IMR-90 (cell line): Measurements from ENCODE around the gene CACNA2D4. TPM values are rescaled to one million over a fixed set of nuclear protein-coding genes. Genes with fewer than 3 reads are reported as not detected.

Experiments
- ATAC-seq: fragments of 200-7000 bp; cut with Tn5 transposase; 2 replicates; pipeline ENCODE4 v1.9.1; 2020; ENCODE audit warnings: low read depth, mild to moderate bottlenecking, moderate library complexity
- BruUV-seq: library from RNA; stranded (reverse); fragments of 400-500 nt; replicated peaks from 2 replicates; lab custom pipeline; 2021; lab: Mats Ljungman, UMichigan
- CTCF ChIA-PET: fragments of 300-600 bp; formaldehyde crosslinking; extraction: SDS; loops from one replicate; lab custom pipeline; 2021; ENCODE audit warnings: antibody characterized with exemption; lab: Yijun Ruan, JAX
- POLR2A ChIA-PET: fragments of 300-600 bp; sonication (Branson Sonifier 250); formaldehyde crosslinking; loops from one replicate; lab custom pipeline; 2022; ENCODE audit warnings: antibody characterized with exemption; ENCODE audit not compliant: unreplicated experiment; lab: Charles Lee
- DNase-seq: peaks from one replicate; pipeline ENCODE4 v3.0.0; 2013
- H2AFZ ChIP-seq: replicated peaks from 2 replicates; pipeline ENCODE3; 2013; ENCODE audit warnings: low read length, mild to moderate bottlenecking; ENCODE audit not compliant: poor library complexity
- H2AK5ac ChIP-seq: 2 replicates; pipeline ENCODE4 v1.6.1; 2013; ENCODE audit warnings: low read depth, low read length, inconsistent platforms
- H2AK9ac ChIP-seq: replicated peaks from 2 replicates; pipeline ENCODE3; 2013; ENCODE audit warnings: mild to moderate bottlenecking, low read depth, low read length, moderate library complexity; ENCODE audit not compliant: poor library complexity
- H2BK120ac ChIP-seq: 2 replicates; pipeline ENCODE4 v1.6.1; 2013; ENCODE audit warnings: low read depth, low read length, inconsistent platforms
- H2BK15ac ChIP-seq: 3 replicates; pipeline ENCODE4 v1.6.1; 2013; ENCODE audit warnings: low read depth, low read length, inconsistent platforms
- H2BK20ac ChIP-seq: 2 replicates; pipeline ENCODE4 v1.6.1; 2013; ENCODE audit warnings: low read depth, mild to moderate bottlenecking, inconsistent platforms, low read length, moderate library complexity
- H2BK5ac ChIP-seq: 2 replicates; pipeline ENCODE4 v1.6.1; 2013; ENCODE audit warnings: mild to moderate bottlenecking, low read depth, low read length, inconsistent platforms; ENCODE audit not compliant: poor library complexity, severe bottlenecking
- H3K14ac ChIP-seq: replicated peaks from 2 replicates; pipeline ENCODE4 v1.6.1; 2013; ENCODE audit warnings: low read depth, low read length, inconsistent platforms
- H3K18ac ChIP-seq: 2 replicates; pipeline ENCODE4 v1.6.1; 2013; ENCODE audit warnings: low read depth, low read length, control low read depth
- H3K23ac ChIP-seq: 2 replicates; pipeline ENCODE4 v1.6.1; 2013; ENCODE audit warnings: low read depth, low read length, inconsistent platforms
- H3K27ac ChIP-seq: 2 replicates; pipeline ENCODE4 v1.5.1; 2013; ENCODE audit warnings: mild to moderate bottlenecking, control low read depth, low read length; ENCODE audit not compliant: insufficient read depth
- H3K27me3 ChIP-seq: 2 replicates; pipeline ENCODE4 v1.6.1; 2013; ENCODE audit warnings: low read length; ENCODE audit not compliant: control insufficient read depth, insufficient read depth
- H3K36me3 ChIP-seq: 2 replicates; pipeline ENCODE4 v1.6.1; 2013; ENCODE audit warnings: low read length, mixed read lengths; ENCODE audit not compliant: control insufficient read depth, insufficient read depth
- H3K4ac ChIP-seq: 2 replicates; pipeline ENCODE4 v1.6.1; 2013; ENCODE audit warnings: low read depth, low read length, inconsistent platforms
- H3K4me1 ChIP-seq: 2 replicates; pipeline ENCODE4 v1.6.1; 2013; ENCODE audit warnings: low read length, mixed read lengths; ENCODE audit not compliant: control insufficient read depth, insufficient read depth
- H3K4me2 ChIP-seq: 2 replicates; pipeline ENCODE4 v1.6.1; 2013; ENCODE audit warnings: low read depth, mild to moderate bottlenecking, control low read depth, low read length, moderate library complexity
- H3K4me3 ChIP-seq: 2 replicates; pipeline ENCODE4 v1.5.1; 2013; ENCODE audit warnings: low read depth, mild to moderate bottlenecking, control low read depth, low read length, moderate library complexity; ENCODE audit not compliant: insufficient read depth
- H3K56ac ChIP-seq: 2 replicates; pipeline ENCODE4 v1.6.1; 2013; ENCODE audit warnings: low read length, inconsistent platforms; ENCODE audit not compliant: insufficient read depth; ENCODE audit errors: extremely low read depth
- H3K79me1 ChIP-seq, 2 experiments: 2 replicates each; pipeline ENCODE4 v1.6.1; 2013; ENCODE audit warnings: low read length in 2 of 2, inconsistent platforms in 1 of 2, low read depth in 1 of 2
- H3K9ac ChIP-seq: 2 replicates; pipeline ENCODE4 v1.6.1; 2013; ENCODE audit warnings: low read depth, low read length, control low read depth
- H3K9me1 ChIP-seq: 2 replicates; pipeline ENCODE4 v1.6.1; 2013; ENCODE audit warnings: low read length, inconsistent platforms; ENCODE audit not compliant: insufficient read depth
- H3K9me3 ChIP-seq: 2 replicates; pipeline ENCODE4 v1.6.1; 2013; ENCODE audit warnings: low read length; ENCODE audit not compliant: control insufficient read depth, insufficient read depth
- H4K20me1 ChIP-seq: 2 replicates; pipeline ENCODE4 v1.6.1; 2013; ENCODE audit warnings: low read length, inconsistent platforms; ENCODE audit not compliant: insufficient read depth
- H4K5ac ChIP-seq: 2 replicates; pipeline ENCODE4 v1.6.1; 2013; ENCODE audit warnings: mild to moderate bottlenecking, low read depth, low read length, control low read depth
- H4K8ac ChIP-seq, 2 experiments: 2 replicates each; pipeline ENCODE4 v1.6.1; 2013; ENCODE audit warnings: low read depth in 2 of 2, low read length in 2 of 2, control low read depth in 1 of 2, inconsistent platforms in 1 of 2
- H4K91ac ChIP-seq: 2 replicates; pipeline ENCODE4 v1.6.1; 2013; ENCODE audit warnings: low read depth, low read length, inconsistent platforms; ENCODE audit not compliant: insufficient read depth
- BHLHE40 ChIP-seq: fragments of 150-350 bp; IDR thresholded peaks from 2 replicates; pipeline ENCODE4 v1.6.1; 2016; ENCODE audit warnings: mild to moderate bottlenecking, low read depth, low read length
- CEBPB ChIP-seq: IDR thresholded peaks from 2 replicates; pipeline ENCODE4 v1.6.1; 2012; ENCODE audit warnings: low read depth, low read length, improper control_type of control experiment
- CHD1 ChIP-seq: IDR thresholded peaks from 2 replicates; pipeline ENCODE4 v1.6.1; 2012; ENCODE audit warnings: low read depth, low read length, improper control_type of control experiment
- CTCF ChIP-seq: conservative IDR thresholded peaks from 2 replicates; pipeline ENCODE4 v1.5.1; 2012; ENCODE audit warnings: mild to moderate bottlenecking, low read depth, low read length, improper control_type of control experiment
- ELK1 ChIP-seq: fragments of 150-350 bp; IDR thresholded peaks from 2 replicates; pipeline ENCODE4 v1.6.1; 2016; ENCODE audit warnings: low read depth, mild to moderate bottlenecking, low read length, moderate library complexity, borderline replicate concordance
- FOS ChIP-seq: fragments of 150-350 bp; IDR thresholded peaks from 2 replicates; pipeline ENCODE4 v1.6.1; 2016; ENCODE audit warnings: low read depth, low read length
- MAFK ChIP-seq: IDR thresholded peaks from 2 replicates; pipeline ENCODE4 v1.6.1; 2012; ENCODE audit warnings: low read depth, low read length, improper control_type of control experiment
- MAZ ChIP-seq: IDR thresholded peaks from 2 replicates; pipeline ENCODE4 v1.6.1; 2012; ENCODE audit warnings: low read depth, mild to moderate bottlenecking, low read length, improper control_type of control experiment, moderate library complexity, borderline replicate concordance
- MXI1 ChIP-seq: IDR thresholded peaks from 2 replicates; pipeline ENCODE4 v1.6.1; 2012; ENCODE audit warnings: low read depth, mild to moderate bottlenecking, low read length, moderate library complexity, borderline replicate concordance
- NFE2L2 ChIP-seq: fragments of 150-350 bp; IDR thresholded peaks from 2 replicates; pipeline ENCODE4 v1.6.1; 2016; ENCODE audit warnings: low read depth, mild to moderate bottlenecking, low read length
- POLR2A ChIP-seq: IDR thresholded peaks from 2 replicates; pipeline ENCODE4 v1.6.1; 2012; ENCODE audit warnings: mild to moderate bottlenecking, low read depth, low read length
- RAD21 ChIP-seq: IDR thresholded peaks from 2 replicates; pipeline ENCODE4 v1.6.1; 2012; ENCODE audit warnings: low read length, improper control_type of control experiment
- RCOR1 ChIP-seq: IDR thresholded peaks from 2 replicates; pipeline ENCODE4 v1.6.1; 2012; ENCODE audit warnings: mild to moderate bottlenecking, low read length, improper control_type of control experiment; ENCODE audit not compliant: insufficient replicate concordance
- RFX5 ChIP-seq: IDR thresholded peaks from 2 replicates; pipeline ENCODE4 v1.8.0; 2012; ENCODE audit warnings: low read depth, mild to moderate bottlenecking, low read length, moderate library complexity
- SMC3 ChIP-seq: fragments of 150-350 bp; IDR thresholded peaks from 2 replicates; pipeline ENCODE4 v1.6.1; 2016; ENCODE audit warnings: low read depth, mild to moderate bottlenecking, antibody characterized with exemption, low read length, moderate library complexity
- WGBS, 2 experiments: methylation state at CpG; one replicate each; pipeline versions ENCODE4 v1.1.5 to v1.1.7; 2013; ENCODE audit warnings: missing lambda C conversion rate in 2 of 2; ENCODE audit not compliant: insufficient read length in 1 of 2; ENCODE audit errors: extremely low coverage in 2 of 2; 5-methylcytosine and 5-hydroxymethylcytosine counted together
- dilution Hi-C: fragments of 300-500 bp; cut with HindIII; formaldehyde crosslinking; loops from one replicate; pipeline ENCODE4 v1.14.3; 2018; ENCODE audit warnings: low sequenced_read_pairs; ENCODE audit not compliant: unreplicated experiment
- in situ Hi-C: fragments of 300-500 bp; cut with MboI; formaldehyde crosslinking; loops from 3 replicates; pipeline ENCODE4 v1.14.3; 2019; ENCODE audit warnings: low sequenced_read_pairs, inconsistent platforms, mixed read lengths
- intact Hi-C: fragments of 100-400 bp; cut with micrococcal nuclease; formaldehyde crosslinking; loops from 2 replicates; pipeline ENCODE4 v1.10.0; 2022
- polyA plus RNA-seq, 3 experiments: library from polyadenylated mRNA; depleted of rRNA; stranded (reverse); fragments of >200 nt; gene quantifications; 2 replicates each; pipeline ENCODE4 v1.2.3, GENCODE V29; 2012; ENCODE audit warnings: low replicate concordance in 1 of 3
- total RNA-seq: library from RNA; depleted of rRNA; stranded (reverse); fragments of >200 nt; gene quantifications from 2 replicates; pipeline ENCODE4 v1.2.3, GENCODE V29; 2012
- TF ChIP-seq, protein P1 (sequence below): fragments of 150-350 bp; IDR thresholded peaks from 2 replicates; pipeline ENCODE4 v1.6.1; 2017; ENCODE audit warnings: mild to moderate bottlenecking, antibody characterized with exemption, low read length, low read depth

Gene CACNA2D4
- total and polyA plus RNA-seq, 2 of the 4 experiments (the other 2 are of a cell fraction): 0.18 to 0.22 TPM

DNA sequence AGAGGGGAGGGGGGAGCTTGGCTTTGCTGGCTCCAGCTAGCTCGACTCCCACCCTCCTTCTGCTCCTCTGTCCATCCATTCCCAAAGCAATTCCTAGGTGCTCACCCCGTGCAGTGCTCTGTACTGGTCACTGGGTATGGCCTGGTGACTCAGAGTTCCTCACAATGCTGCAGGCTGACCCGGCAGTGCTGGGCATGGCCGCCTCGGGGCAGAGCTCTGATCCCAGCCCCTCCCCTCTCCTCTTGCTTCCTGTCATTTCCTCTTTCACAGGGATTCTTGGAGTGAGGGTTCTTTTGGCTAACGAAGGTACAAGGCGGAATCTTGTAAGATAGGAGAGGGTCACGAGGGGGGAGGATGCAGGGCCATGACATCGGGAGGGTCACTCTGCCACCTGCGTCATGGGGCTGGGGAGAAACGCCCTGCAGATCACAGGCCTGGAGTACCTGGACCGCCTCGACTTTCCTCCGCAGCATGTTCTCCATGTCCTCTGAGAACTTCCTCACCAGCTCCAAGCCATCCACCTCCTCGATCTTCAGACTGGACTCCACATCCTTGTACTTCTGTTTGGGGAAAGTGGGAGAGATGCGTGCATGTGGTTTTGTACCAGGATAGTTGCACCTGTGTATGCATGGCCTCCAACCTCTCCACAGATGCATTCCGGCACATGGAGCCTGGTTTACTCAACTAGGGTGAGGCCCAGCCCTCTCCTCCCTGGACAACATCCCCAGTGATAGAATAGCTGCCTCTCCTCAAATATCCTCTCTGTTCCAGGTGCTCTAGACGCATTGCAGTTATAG lies 5.7 kb downstream of the CACNA2D4 start:
- ChIA-PET POLR2A (no interaction called here), CTCF (no interaction called here)
- peak; percentile 87 for ATAC-seq
- H3K18ac ChIP-seq: no peak overlapping the region
- dilution Hi-C loops: no loop called here
- no peak overlapping the region for H4K5ac ChIP-seq
- no peaks in the 10 kb centered on the region for H3K36me3 ChIP-seq
- in situ Hi-C loops: no loop called here
- peak overlapping the region; percentile 70 for H2AK9ac ChIP-seq
- H2BK120ac ChIP-seq: no peak overlapping the region
- H3K9ac ChIP-seq: no peak overlapping the region
- no peak overlapping the region for H4K8ac ChIP-seq
- H3K79me1 ChIP-seq: no peaks in the 10 kb centered on the region
- H4K20me1 ChIP-seq: no peaks in the 10 kb centered on the region
- DNase-seq: no peak
- no peak overlapping the region for H3K23ac ChIP-seq
- TF ChIP-seq ELK1 (no peak), MAZ (no peak), CTCF (no peak), FOS (no peak), RCOR1 (no peak), RFX5 (no peak), BHLHE40 (no peak), RAD21 (no peak), MXI1 (no peak), MAFK (no peak), CHD1 (no peak), CEBPB (no peak), POLR2A (no peak), SMC3 (no peak), NFE2L2 (no peak)
- TF ChIP-seq, protein P1, sequence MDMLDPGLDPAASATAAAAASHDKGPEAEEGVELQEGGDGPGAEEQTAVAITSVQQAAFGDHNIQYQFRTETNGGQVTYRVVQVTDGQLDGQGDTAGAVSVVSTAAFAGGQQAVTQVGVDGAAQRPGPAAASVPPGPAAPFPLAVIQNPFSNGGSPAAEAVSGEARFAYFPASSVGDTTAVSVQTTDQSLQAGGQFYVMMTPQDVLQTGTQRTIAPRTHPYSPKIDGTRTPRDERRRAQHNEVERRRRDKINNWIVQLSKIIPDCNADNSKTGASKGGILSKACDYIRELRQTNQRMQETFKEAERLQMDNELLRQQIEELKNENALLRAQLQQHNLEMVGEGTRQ: no peak
- no peak overlapping the region for H2BK20ac ChIP-seq
- no CpG with 5 or more reads among the region's 18 CpGs for WGBS, 2 experiments
- intact Hi-C loops: no loop called here
- no peak overlapping the region for H3K4me2 ChIP-seq
- no peak overlapping the region for H3K27ac ChIP-seq
- H3K4ac ChIP-seq: no peak overlapping the region
- no peak overlapping the region for H4K91ac ChIP-seq
- H3K56ac ChIP-seq: no peak overlapping the region
- no peak overlapping the region for H2BK15ac ChIP-seq
- H3K14ac ChIP-seq: no peak overlapping the region
- H3K4me3 ChIP-seq: no peak overlapping the region
- H3K9me1 ChIP-seq: no peaks in the 10 kb centered on the region
- H3K9me3 ChIP-seq: peaks cover 5% of the 10 kb centered on the region
- no TSS peak for BruUV-seq
- H2BK5ac ChIP-seq: no peak overlapping the region
- H2AFZ ChIP-seq: peak overlapping the region; percentile 70
- peaks cover 57% of the 10 kb centered on the region for H3K27me3 ChIP-seq
- no peak overlapping the region for H2AK5ac ChIP-seq
- no peaks in the 10 kb centered on the region for H3K4me1 ChIP-seq
